ENCODE results near the gene RAPGEF5. TPM values are rescaled to one million over a fixed set of nuclear protein-coding genes. Genes with fewer than 3 reads are reported as not detected.

Gene RAPGEF5
- total RNA-seq, 1 experiment from 2014 or later: 15.6 TPM

GRCh38 chr7:22110227-22110839 lies 246.6 kb downstream of the RAPGEF5 start:
- no peak for TF ChIP-seq ATF3 (IDR thresholded peaks at IDR 0.05)
- no peak for TF ChIP-seq ELF1 (IDR thresholded peaks at IDR 0.05; ENCODE audit: borderline replicate concordance, low read depth)
- no peak for TF ChIP-seq EZH2 (IDR thresholded peaks at IDR 0.05)
- TF ChIP-seq FOSL1 (IDR thresholded peaks at IDR 0.05; ENCODE audit: low read depth): no peak
- TF ChIP-seq, protein P1, sequence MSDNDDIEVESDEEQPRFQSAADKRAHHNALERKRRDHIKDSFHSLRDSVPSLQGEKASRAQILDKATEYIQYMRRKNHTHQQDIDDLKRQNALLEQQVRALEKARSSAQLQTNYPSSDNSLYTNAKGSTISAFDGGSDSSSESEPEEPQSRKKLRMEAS (IDR thresholded peaks at IDR 0.05): no peak
- peak; percentile 26; the same call in 1 of the 2 replicates for TF ChIP-seq POLR2AphosphoS5 (IDR thresholded peaks at IDR 0.05; ENCODE audit: low read depth, low read length)
- no peak for TF ChIP-seq SIN3A (IDR thresholded peaks at IDR 0.05; ENCODE audit: low read depth)
- no peak for TF ChIP-seq TCF7L2 (IDR thresholded peaks at IDR 0.05; ENCODE audit: borderline replicate concordance, extremely low read depth, insufficient read depth, insufficient read length)
- TF ChIP-seq RAD21 (IDR thresholded peaks at IDR 0.05; ENCODE audit: low read depth): peak; percentile 98
- TF ChIP-seq EGR1 (IDR thresholded peaks at IDR 0.05; ENCODE audit: low read depth): no peak
- TF ChIP-seq ZNF274 (IDR thresholded peaks at IDR 0.05; ENCODE audit: low read depth, low read length): no peak
- no peak for TF ChIP-seq EZH2phosphoT487 (IDR thresholded peaks at IDR 0.05; ENCODE audit: borderline replicate concordance)
- no peak for TF ChIP-seq ZBTB33 (IDR thresholded peaks at IDR 0.05; ENCODE audit: extremely low read depth, insufficient replicate concordance, low read length)
- TF ChIP-seq CTCF (IDR thresholded peaks at IDR 0.05 in 2 of 3, conservative IDR thresholded peaks at IDR 0.05 in 1 of 3; ENCODE audit: borderline replicate concordance in 1 of 3, insufficient read depth in 1 of 3, low read depth in 2 of 3, low read length in 2 of 3): peak; percentile 63 to 97 (median 85)
- Histone ChIP-seq H3K4me3 (replicated peaks in 1 of 2; ENCODE audit: low read depth in 1 of 2, low read length in 2 of 2) (no peak overlapping the region), H2AFZ (ENCODE audit: low read depth, low read length, poor library complexity, severe bottlenecking) (no peak overlapping the region), H3K79me2 (ENCODE audit: insufficient read depth, low read length) (no peaks in the 10 kb centered on the region), H3K9ac (ENCODE audit: low read length) (no peak overlapping the region), H3K36me3 (ENCODE audit: control insufficient read depth in 1 of 2, insufficient read depth in 2 of 2, low read length in 2 of 2) (no peaks in the 10 kb centered on the region), H3K27ac (ENCODE audit: low read depth, low read length) (no peak overlapping the region), H3K4me1 (ENCODE audit: control insufficient read depth in 1 of 2, insufficient read depth in 2 of 2, low read length in 2 of 2) (no peaks in the 10 kb centered on the region), H3K9me3 (ENCODE audit: control insufficient read depth in 1 of 2, insufficient read depth in 1 of 2, low read depth in 1 of 2, low read length in 2 of 2) (no peaks in the 10 kb centered on the region), H4K20me1 (ENCODE audit: insufficient read depth) (no peaks in the 10 kb centered on the region), H3K4me2 (ENCODE audit: low read length) (no peak overlapping the region), H3K27me3 (ENCODE audit: insufficient read depth, low read length) (no peaks in the 10 kb centered on the region), H3K9me2 (ENCODE audit: insufficient read depth) (no peaks in the 10 kb centered on the region)
- ChIA-PET POLR2A (no interaction called here), CTCF (interaction anchor here (0.6 to 2.6 kb wide), 11 partner anchors 8 to 390 kb away, joined by 3 to 20 read pairs (median 4); partner anchors contain the start of gene STEAP1B), RAD21 (ENCODE audit: low non-redundant PET in 1 of 2, low total read pairs in 2 of 2, uncharacterized antibody in 2 of 2, unreplicated experiment in 2 of 2) (interaction anchor here in 1 of 2 experiments (0.8 kb wide), 1 partner anchor 14 kb away, joined by 3 read pairs; no protein-coding TSS in a partner anchor)
- intact Hi-C loops (cut with micrococcal nuclease): loop anchor here (1.0 to 5.0 kb wide), 4 partner anchors 187 to 390 kb away; partner anchors contain the start of gene STEAP1B
- DNase-seq (ENCODE audit: low read depth, low spot score) (peak; percentile 74), ATAC-seq (peak; percentile 88)
- no TSS peak for BruUV-seq (replicated peaks)
